Parathyroid adenoma (tissue), 2 donors: ENCODE data around the gene HAUS3.

Experiments used
- H2AFZ ChIP-seq: fragments of 300-600 bp; sonication (generic); one replicate; pipeline ENCODE4 v1.7.0; 2017; ENCODE audit warnings: antibody characterized with exemption, mild to moderate bottlenecking
- H3K27ac ChIP-seq: fragments of 300-600 bp; sonication (generic); one replicate; pipeline ENCODE4 v1.7.0; 2017
- H3K27me3 ChIP-seq: fragments of 300-600 bp; sonication (generic); one replicate; pipeline ENCODE4 v1.7.0; 2017; ENCODE audit warnings: low read length; ENCODE audit not compliant: control insufficient read depth, insufficient read depth
- H3K36me3 ChIP-seq: fragments of 300-600 bp; sonication (generic); one replicate; pipeline ENCODE4 v1.7.0; 2017; ENCODE audit warnings: low read length; ENCODE audit not compliant: control insufficient read depth, insufficient read depth
- H3K4me1 ChIP-seq: fragments of 300-600 bp; sonication (generic); one replicate; pipeline ENCODE4 v1.7.0; 2017; ENCODE audit warnings: control low read depth
- H3K4me2 ChIP-seq: fragments of 300-600 bp; sonication (generic); one replicate; pipeline ENCODE4 v1.7.0; 2017; ENCODE audit warnings: low read length
- H3K4me3 ChIP-seq: fragments of 300-600 bp; sonication (generic); one replicate; pipeline ENCODE4 v1.7.0; 2017; ENCODE audit warnings: low read depth, low read length
- H3K79me2 ChIP-seq: fragments of 300-600 bp; sonication (generic); one replicate; pipeline ENCODE4 v1.7.0; 2017; ENCODE audit warnings: control low read depth
- H3K9ac ChIP-seq: fragments of 300-600 bp; sonication (generic); one replicate; pipeline ENCODE4 v1.7.0; 2017; ENCODE audit warnings: mild to moderate bottlenecking
- H3K9me3 ChIP-seq: fragments of 300-600 bp; sonication (generic); one replicate; pipeline ENCODE4 v1.7.0; 2017; ENCODE audit warnings: low read length; ENCODE audit not compliant: control insufficient read depth
- TF ChIP-seq, protein P1 (sequence below): fragments of 300-600 bp; sonication (generic); IDR thresholded peaks from one replicate; pipeline ENCODE4 v1.7.0; 2017; ENCODE audit warnings: antibody characterized with exemption, mild to moderate bottlenecking
- donor health status: primary hyperparathyroidism.

Gene HAUS3

DNA sequence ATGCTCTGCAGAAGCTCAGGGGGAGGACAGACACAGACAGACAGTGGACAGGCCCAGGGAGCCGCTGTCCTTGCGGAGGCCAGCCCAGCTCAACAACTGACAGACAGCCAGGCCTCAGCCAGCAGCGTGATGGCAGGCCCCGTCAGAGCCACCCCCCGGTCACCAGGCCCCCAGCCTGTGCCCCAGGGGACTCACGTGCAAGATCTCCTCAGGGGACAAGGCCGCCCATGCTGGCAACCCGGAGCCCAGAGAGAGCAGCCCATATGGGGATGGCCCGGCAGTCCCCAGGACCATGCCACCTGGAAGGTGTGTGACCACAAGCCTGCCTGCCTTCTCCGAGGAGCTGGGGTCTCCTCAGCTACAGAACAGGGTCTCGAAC lies 48.0 kb upstream of the HAUS3 start:
- TF ChIP-seq, protein P1, sequence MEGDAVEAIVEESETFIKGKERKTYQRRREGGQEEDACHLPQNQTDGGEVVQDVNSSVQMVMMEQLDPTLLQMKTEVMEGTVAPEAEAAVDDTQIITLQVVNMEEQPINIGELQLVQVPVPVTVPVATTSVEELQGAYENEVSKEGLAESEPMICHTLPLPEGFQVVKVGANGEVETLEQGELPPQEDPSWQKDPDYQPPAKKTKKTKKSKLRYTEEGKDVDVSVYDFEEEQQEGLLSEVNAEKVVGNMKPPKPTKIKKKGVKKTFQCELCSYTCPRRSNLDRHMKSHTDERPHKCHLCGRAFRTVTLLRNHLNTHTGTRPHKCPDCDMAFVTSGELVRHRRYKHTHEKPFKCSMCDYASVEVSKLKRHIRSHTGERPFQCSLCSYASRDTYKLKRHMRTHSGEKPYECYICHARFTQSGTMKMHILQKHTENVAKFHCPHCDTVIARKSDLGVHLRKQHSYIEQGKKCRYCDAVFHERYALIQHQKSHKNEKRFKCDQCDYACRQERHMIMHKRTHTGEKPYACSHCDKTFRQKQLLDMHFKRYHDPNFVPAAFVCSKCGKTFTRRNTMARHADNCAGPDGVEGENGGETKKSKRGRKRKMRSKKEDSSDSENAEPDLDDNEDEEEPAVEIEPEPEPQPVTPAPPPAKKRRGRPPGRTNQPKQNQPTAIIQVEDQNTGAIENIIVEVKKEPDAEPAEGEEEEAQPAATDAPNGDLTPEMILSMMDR: no peak

DNA sequence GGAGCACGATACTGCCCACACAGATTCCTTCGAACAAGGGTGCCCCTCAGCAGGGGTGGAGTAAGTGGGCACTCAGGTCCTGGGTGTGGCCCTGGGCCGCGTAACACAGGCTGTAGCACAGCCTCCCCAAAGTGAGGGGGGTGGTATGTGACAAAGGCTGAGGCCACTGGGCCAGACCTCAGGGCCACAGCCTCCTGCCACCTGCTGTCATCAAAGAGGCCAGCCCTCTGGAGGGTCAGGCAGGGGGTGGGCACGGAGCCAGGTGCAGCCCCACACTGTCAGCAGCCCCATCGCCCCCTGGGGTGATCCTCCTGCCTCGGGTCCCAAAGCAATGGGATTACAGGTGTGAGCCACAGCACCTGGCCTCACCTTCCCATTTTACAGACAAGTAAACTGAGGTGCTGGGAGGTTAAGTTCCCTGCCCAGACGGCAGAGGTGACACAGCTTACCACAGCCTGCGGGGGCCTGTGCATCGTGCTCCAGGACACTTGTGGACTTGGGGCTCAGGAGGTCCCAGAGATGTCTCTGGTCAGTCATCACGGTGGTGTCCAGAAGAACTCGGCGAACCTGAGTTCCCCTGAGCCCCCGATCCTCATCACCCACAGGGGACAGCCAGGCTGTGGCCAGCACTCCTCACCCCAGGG lies 47.5 kb upstream of the HAUS3 start:
- H2AFZ ChIP-seq: no peak overlapping the region
- H3K36me3 ChIP-seq: no peaks in the 10 kb centered on the region
- H3K27ac ChIP-seq: no peak overlapping the region
- TF ChIP-seq, protein P1: no peak
- H3K4me3 ChIP-seq: no peak overlapping the region
- no peaks in the 10 kb centered on the region for H3K27me3 ChIP-seq
- no peaks in the 10 kb centered on the region for H3K4me1 ChIP-seq
- H3K9ac ChIP-seq: no peak overlapping the region
- H3K79me2 ChIP-seq: no peaks in the 10 kb centered on the region
- no peaks in the 10 kb centered on the region for H3K9me3 ChIP-seq
- H3K4me2 ChIP-seq: no peak overlapping the region

More for the DNA sequence above, 48.0 kb upstream of the HAUS3 start:
- Histone ChIP-seq H3K4me2 (no peak overlapping the region), H3K4me1 (no peaks in the 10 kb centered on the region), H3K4me3 (no peak overlapping the region), H3K9me3 (no peaks in the 10 kb centered on the region), H3K79me2 (no peaks in the 10 kb centered on the region), H3K27me3 (no peaks in the 10 kb centered on the region), H3K9ac (no peak overlapping the region), H2AFZ (no peak overlapping the region), H3K27ac (no peak overlapping the region), H3K36me3 (no peaks in the 10 kb centered on the region)

DNA sequence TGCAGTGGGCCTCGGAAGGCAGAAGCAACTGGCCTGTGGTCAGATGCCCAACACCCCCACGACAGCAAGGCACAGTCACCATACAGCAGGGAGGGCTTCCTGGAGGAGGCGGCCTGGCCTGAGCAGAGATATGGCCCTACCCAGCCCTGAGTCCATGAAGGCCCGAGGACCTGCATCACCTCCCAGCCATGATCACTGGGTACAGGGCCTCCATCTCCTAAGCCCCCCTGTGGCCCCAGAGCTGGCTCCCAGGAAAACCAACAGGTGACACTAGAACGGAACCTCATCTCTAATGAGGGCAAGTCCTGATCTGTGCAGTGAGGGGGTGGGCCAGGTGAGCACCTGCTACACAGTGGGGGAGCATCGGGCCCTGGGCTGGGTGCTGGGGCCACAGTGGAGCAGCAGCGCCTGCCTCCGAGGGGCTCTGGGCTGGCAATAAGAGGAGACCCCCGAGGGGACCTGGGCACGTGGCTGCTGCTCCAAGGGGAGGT lies 46.2 kb upstream of the HAUS3 start:
- H3K27ac ChIP-seq: no peak overlapping the region
- H3K27me3 ChIP-seq: no peaks in the 10 kb centered on the region
- H3K9me3 ChIP-seq: no peaks in the 10 kb centered on the region
- H3K79me2 ChIP-seq: no peaks in the 10 kb centered on the region
- no peak overlapping the region for H3K4me2 ChIP-seq
- TF ChIP-seq, protein P1: no peak
- H3K4me3 ChIP-seq: no peak overlapping the region
- no peak overlapping the region for H3K9ac ChIP-seq
- no peaks in the 10 kb centered on the region for H3K4me1 ChIP-seq
- H2AFZ ChIP-seq: no peak overlapping the region
- no peaks in the 10 kb centered on the region for H3K36me3 ChIP-seq

- Histone ChIP-seq H3K4me3 (no peak overlapping the region), H3K27me3 (no peaks in the 10 kb centered on the region), H3K79me2 (no peaks in the 10 kb centered on the region), H3K9me3 (no peaks in the 10 kb centered on the region), H3K9ac (no peak overlapping the region), H3K27ac (no peak overlapping the region), H3K4me1 (no peaks in the 10 kb centered on the region), H3K36me3 (no peaks in the 10 kb centered on the region), H3K4me2 (no peak overlapping the region), H2AFZ (no peak overlapping the region)
- TF ChIP-seq, protein P1: no peak
These were observed 45.6 kb upstream of the HAUS3 start for GRCh38 chr4:2287594-2287915.

GRCh38 chr4:2286904-2287593 lies 45.1 kb upstream of the HAUS3 start:
- Histone ChIP-seq H3K79me2 (no peaks in the 10 kb centered on the region), H2AFZ (no peak overlapping the region), H3K4me3 (no peak overlapping the region), H3K4me2 (no peak overlapping the region), H3K36me3 (no peaks in the 10 kb centered on the region), H3K27me3 (no peaks in the 10 kb centered on the region), H3K4me1 (no peaks in the 10 kb centered on the region), H3K27ac (no peak overlapping the region), H3K9ac (no peak overlapping the region), H3K9me3 (no peaks in the 10 kb centered on the region)
- TF ChIP-seq, protein P1: no peak
